A549 (cell line): ENCODE measurements around the gene LCNL1.

Experiments
- CHD2 ChIP-seq: fragments of 150-350 bp; IDR thresholded peaks from 2 replicates; pipeline ENCODE4 v1.6.1; 2014; ENCODE audit warnings: low read length; ENCODE audit not compliant: partially characterized antibody
- CHD4 ChIP-seq: fragments of 200-600 bp; sonication (generic); IDR thresholded peaks from 2 replicates; pipeline ENCODE4 v1.6.1; 2016; ENCODE audit warnings: antibody characterized with exemption, mild to moderate bottlenecking, borderline replicate concordance
- GATA3 ChIP-seq: IDR thresholded peaks from 2 replicates; pipeline ENCODE4 v1.6.1; 2012; ENCODE audit warnings: borderline replicate concordance
- MYC ChIP-seq: IDR thresholded peaks from 2 replicates; pipeline ENCODE4 v1.6.1; 2012; ENCODE audit warnings: mild to moderate bottlenecking, inconsistent platforms, low read length, improper control_type of control experiment, borderline replicate concordance
- PHF8 ChIP-seq: fragments of 200-600 bp; sonication (generic); IDR thresholded peaks from 2 replicates; pipeline ENCODE4 v1.6.1; 2016; ENCODE audit warnings: low read depth, mild to moderate bottlenecking, antibody characterized with exemption, moderate library complexity, borderline replicate concordance
- RCOR1 ChIP-seq: fragments of 150-350 bp; IDR thresholded peaks from 2 replicates; pipeline ENCODE4 v1.6.1; 2014; ENCODE audit warnings: antibody characterized with exemption, low read length, low read depth
- SMC3 ChIP-seq: fragments of >200 bp; sonication (Bioruptor Twin); formaldehyde crosslinking; IDR thresholded peaks from 3 replicates; pipeline ENCODE4 v1.6.1; 2018; ENCODE audit warnings: inconsistent platforms
- TFCP2L1 ChIP-seq: fragments of 250-450 bp; sonication (Bioruptor Pico); IDR thresholded peaks from 2 replicates; pipeline ENCODE4 v1.5.0; 2021; ENCODE audit warnings: mild to moderate bottlenecking
- TP53 ChIP-seq: fragments of 250-450 bp; sonication (Bioruptor Pico); IDR thresholded peaks from 2 replicates; pipeline ENCODE4 v1.5.0; 2021; ENCODE audit warnings: mild to moderate bottlenecking, moderate library complexity
- TF ChIP-seq, protein P1 (sequence below): fragments of 450-650 bp; IDR thresholded peaks from 2 replicates; pipeline ENCODE4 v1.6.1; 2014; ENCODE audit warnings: antibody characterized with exemption
- TF ChIP-seq, protein P2 (sequence below): fragments of >200 bp; sonication (Bioruptor Twin); formaldehyde crosslinking; IDR thresholded peaks from 3 replicates; pipeline ENCODE4 v1.5.1; 2016

DNA sequence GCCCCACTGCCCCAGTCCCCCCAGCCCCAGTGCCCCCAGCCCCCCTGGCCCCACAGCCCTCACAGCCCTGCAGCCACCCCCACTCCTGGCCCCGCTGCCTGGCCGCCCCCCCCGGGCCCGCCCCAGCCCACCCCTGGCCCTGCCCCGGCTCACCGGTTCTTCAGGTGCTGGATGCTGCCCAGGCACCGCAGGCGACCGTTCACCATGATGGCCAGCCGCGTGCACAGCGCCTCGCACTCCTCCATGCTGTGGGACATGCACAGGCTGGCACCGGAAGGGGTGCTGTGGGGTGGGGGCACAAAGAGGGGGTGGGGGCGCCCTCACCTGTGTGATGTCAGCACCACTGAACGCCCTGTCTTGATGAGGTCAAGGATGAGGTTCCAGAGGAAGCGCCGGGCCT lies 26.4 kb downstream of the LCNL1 start:
- TF ChIP-seq, protein P1, sequence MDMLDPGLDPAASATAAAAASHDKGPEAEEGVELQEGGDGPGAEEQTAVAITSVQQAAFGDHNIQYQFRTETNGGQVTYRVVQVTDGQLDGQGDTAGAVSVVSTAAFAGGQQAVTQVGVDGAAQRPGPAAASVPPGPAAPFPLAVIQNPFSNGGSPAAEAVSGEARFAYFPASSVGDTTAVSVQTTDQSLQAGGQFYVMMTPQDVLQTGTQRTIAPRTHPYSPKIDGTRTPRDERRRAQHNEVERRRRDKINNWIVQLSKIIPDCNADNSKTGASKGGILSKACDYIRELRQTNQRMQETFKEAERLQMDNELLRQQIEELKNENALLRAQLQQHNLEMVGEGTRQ: no peak
- TF ChIP-seq, protein P2, sequence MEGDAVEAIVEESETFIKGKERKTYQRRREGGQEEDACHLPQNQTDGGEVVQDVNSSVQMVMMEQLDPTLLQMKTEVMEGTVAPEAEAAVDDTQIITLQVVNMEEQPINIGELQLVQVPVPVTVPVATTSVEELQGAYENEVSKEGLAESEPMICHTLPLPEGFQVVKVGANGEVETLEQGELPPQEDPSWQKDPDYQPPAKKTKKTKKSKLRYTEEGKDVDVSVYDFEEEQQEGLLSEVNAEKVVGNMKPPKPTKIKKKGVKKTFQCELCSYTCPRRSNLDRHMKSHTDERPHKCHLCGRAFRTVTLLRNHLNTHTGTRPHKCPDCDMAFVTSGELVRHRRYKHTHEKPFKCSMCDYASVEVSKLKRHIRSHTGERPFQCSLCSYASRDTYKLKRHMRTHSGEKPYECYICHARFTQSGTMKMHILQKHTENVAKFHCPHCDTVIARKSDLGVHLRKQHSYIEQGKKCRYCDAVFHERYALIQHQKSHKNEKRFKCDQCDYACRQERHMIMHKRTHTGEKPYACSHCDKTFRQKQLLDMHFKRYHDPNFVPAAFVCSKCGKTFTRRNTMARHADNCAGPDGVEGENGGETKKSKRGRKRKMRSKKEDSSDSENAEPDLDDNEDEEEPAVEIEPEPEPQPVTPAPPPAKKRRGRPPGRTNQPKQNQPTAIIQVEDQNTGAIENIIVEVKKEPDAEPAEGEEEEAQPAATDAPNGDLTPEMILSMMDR: no peak
- TF ChIP-seq SMC3 (no peak), CHD4 (no peak), TFCP2L1 (no peak), CHD2 (no peak), TP53 (CRISPR knock-in tag) (no peak), MYC (no peak), RCOR1 (no peak), GATA3 (no peak), PHF8 (no peak)
